ENCODE data around the gene ZNF827. TPM values are rescaled to one million over a fixed set of nuclear protein-coding genes. Genes with fewer than 3 reads are reported as not detected.

Gene ZNF827
- total RNA-seq, 1 experiment from 2014 or later = 9.8 TPM

- Histone ChIP-seq H3K36me3 (ENCODE audit: low read depth, low read length) (no peaks in the 10 kb centered on the region), H3K9me2 (replicated peaks; ENCODE audit: low read length) (no peaks in the 10 kb centered on the region), H3K4me1 (ENCODE audit: insufficient read depth, low read length) (peaks cover 51% of the 10 kb centered on the region), H3F3A (ENCODE audit: low read length, unreplicated experiment) (peaks cover 10% of the 10 kb centered on the region), H3K27me3 (ENCODE audit: low read length) (no peaks in the 10 kb centered on the region), H2AFZ (ENCODE audit: low read length) (peak overlapping the region; percentile 84), H3K4me2 (ENCODE audit: low read length) (peak overlapping the region; percentile 80), H3K27ac (ENCODE audit: low read length) (peak overlapping the region; percentile 94), H4K20me1 (ENCODE audit: low read length) (no peaks in the 10 kb centered on the region), H3K4me3 (ENCODE audit: low read length) (peak overlapping the region; percentile 49), H3K79me2 (ENCODE audit: low read length) (no peaks in the 10 kb centered on the region), H3K9me3 (ENCODE audit: low read length) (no peaks in the 10 kb centered on the region), H3K9ac (ENCODE audit: low read length) (peak overlapping the region; percentile 52)
- intact Hi-C loops (cut with micrococcal nuclease) = loop anchor here (1.0 to 10.0 kb wide), 8 partner anchors 48 to 550 kb away; partner anchors contain the start of genes MMAA and OTUD4
- TF ChIP-seq EZH2phosphoT487 (IDR thresholded peaks at IDR 0.05; ENCODE audit: borderline replicate concordance, low read length) (no peak), CTCF (conservative IDR thresholded peaks at IDR 0.05; ENCODE audit: low read depth, low read length) (no peak), EZH2 (IDR thresholded peaks at IDR 0.05; ENCODE audit: low read length, unreplicated experiment) (no peak)
- ChIA-PET CTCF (interaction anchor here (0.5 kb wide), 1 partner anchor 169 kb away, joined by 4 read pairs; no protein-coding TSS in a partner anchor), POLR2A (ENCODE audit: unreplicated experiment) (interaction anchor here (0.7 kb wide), 1 partner anchor 48 kb away, joined by 5 read pairs; no protein-coding TSS in a partner anchor)
- DNase-seq = peak; percentile 98
- no TSS peak for BruUV-seq (replicated peaks)
- ATAC-seq = peak; percentile 71
Observed at GRCh38 chr4:145734576-145735346, 203.9 kb downstream of the ZNF827 start.

GRCh38 chr4:145734031-145734430, 204.6 kb downstream of the ZNF827 start:
- Histone ChIP-seq H3K4me1 (ENCODE audit: insufficient read depth, low read length) (peaks cover 51% of the 10 kb centered on the region), H3K79me2 (ENCODE audit: low read length) (no peaks in the 10 kb centered on the region), H3K27me3 (ENCODE audit: low read length) (no peaks in the 10 kb centered on the region), H2AFZ (ENCODE audit: low read length) (peak overlapping the region; percentile 84), H4K20me1 (ENCODE audit: low read length) (no peaks in the 10 kb centered on the region), H3K9me2 (replicated peaks; ENCODE audit: low read length) (no peaks in the 10 kb centered on the region), H3K27ac (ENCODE audit: low read length) (peak overlapping the region; percentile 94), H3F3A (ENCODE audit: low read length, unreplicated experiment) (peaks cover 10% of the 10 kb centered on the region), H3K9me3 (ENCODE audit: low read length) (no peaks in the 10 kb centered on the region), H3K4me2 (ENCODE audit: low read length) (peak overlapping the region; percentile 80), H3K4me3 (ENCODE audit: low read length) (peak overlapping the region; percentile 49; the same call in 1 of the 2 replicates), H3K36me3 (ENCODE audit: low read depth, low read length) (no peaks in the 10 kb centered on the region), H3K9ac (ENCODE audit: low read length) (peak overlapping the region; percentile 52; the same call in 1 of the 2 replicates)
- intact Hi-C loops (cut with micrococcal nuclease) = loop anchor here (1.0 to 10.0 kb wide), 7 partner anchors 49 to 549 kb away; partner anchors contain the start of genes MMAA and OTUD4
- no peak for TF ChIP-seq EZH2phosphoT487 (IDR thresholded peaks at IDR 0.05; ENCODE audit: borderline replicate concordance, low read length)
- TF ChIP-seq CTCF (conservative IDR thresholded peaks at IDR 0.05; ENCODE audit: low read depth, low read length) = no peak
- TF ChIP-seq EZH2 (IDR thresholded peaks at IDR 0.05; ENCODE audit: low read length, unreplicated experiment) = no peak
- no peak for ATAC-seq
- ChIA-PET CTCF (no interaction called here), POLR2A (ENCODE audit: unreplicated experiment) (interaction anchor here (0.6 kb wide), 1 partner anchor 51 kb away, joined by 6 read pairs; no protein-coding TSS in a partner anchor)
- DNase-seq = peak; percentile 44
- TSS peak; percentile 77 for BruUV-seq (replicated peaks)

All from PC-3 (cell line).